ENCODE data around the gene GRPEL2. TPM values are rescaled to one million over a fixed set of nuclear protein-coding genes. Genes with fewer than 3 reads are reported as not detected.
A peak's percentile ranks its signal among the peaks of the same experiment; 100 is the strongest.

Gene GRPEL2
- polyA plus RNA-seq, 1 donor, result 17.3 TPM

- DNase-seq (ENCODE audit: low read depth), result no peak
Measured at GRCh38 chr5:149319174-149319573, 26.1 kb upstream of the GRPEL2 start.

GRCh38 chr5:149320791-149321330 lies 24.4 kb upstream of the GRPEL2 start:
- peak; percentile 43 for DNase-seq (ENCODE audit: low read depth)

- no peak for DNase-seq (ENCODE audit: low read depth)
Measured at GRCh38 chr5:149322518-149322917, 22.8 kb upstream of the GRPEL2 start.

- no peak for DNase-seq (ENCODE audit: low read depth)
Measured at GRCh38 chr5:149323210-149323609, 22.1 kb upstream of the GRPEL2 start.

- DNase-seq (ENCODE audit: low read depth), result no peak
Measured at GRCh38 chr5:149323621-149324205, 21.6 kb upstream of the GRPEL2 start.

GRCh38 chr5:149324641-149325040 lies 20.7 kb upstream of the GRPEL2 start:
- no peak for DNase-seq (ENCODE audit: low read depth)

GRCh38 chr5:149325166-149325735 lies 20.0 kb upstream of the GRPEL2 start:
- DNase-seq (ENCODE audit: low read depth), result no peak

GRCh38 chr5:149325894-149326293 lies 19.4 kb upstream of the GRPEL2 start:
- DNase-seq (ENCODE audit: low read depth), result no peak

GRCh38 chr5:149326611-149327010 lies 18.7 kb upstream of the GRPEL2 start:
- DNase-seq (ENCODE audit: low read depth), result no peak

GRCh38 chr5:149328177-149328576 lies 17.1 kb upstream of the GRPEL2 start:
- no peak for DNase-seq (ENCODE audit: low read depth)

- DNase-seq (ENCODE audit: low read depth), result no peak
Measured at GRCh38 chr5:149333711-149334443, 11.4 kb upstream of the GRPEL2 start.

GRCh38 chr5:149337736-149338135 lies 7.6 kb upstream of the GRPEL2 start:
- DNase-seq (ENCODE audit: low read depth), result no peak

- DNase-seq (ENCODE audit: low read depth), result no peak
Measured at GRCh38 chr5:149338364-149338763, 6.9 kb upstream of the GRPEL2 start.

GRCh38 chr5:149340920-149341319 lies 4.4 kb upstream of the GRPEL2 start:
- DNase-seq (ENCODE audit: low read depth), result no peak

- DNase-seq (ENCODE audit: low read depth), result no peak
Measured at GRCh38 chr5:149341876-149342275, 3.4 kb upstream of the GRPEL2 start.

GRCh38 chr5:149344151-149344550 lies 1.1 kb upstream of the GRPEL2 start:
- DNase-seq (ENCODE audit: low read depth), result no peak

- no peak for DNase-seq (ENCODE audit: low read depth)
Measured at GRCh38 chr5:149345892-149346222, 558 bp downstream of the GRPEL2 start.

GRCh38 chr5:149348518-149348917 lies 3.2 kb downstream of the GRPEL2 start:
- no peak for DNase-seq (ENCODE audit: low read depth)

- DNase-seq (ENCODE audit: low read depth), result no peak
Measured at GRCh38 chr5:149349382-149349781, 4.1 kb downstream of the GRPEL2 start.

GRCh38 chr5:149352169-149352568 lies 6.9 kb downstream of the GRPEL2 start:
- DNase-seq (ENCODE audit: low read depth), result no peak

GRCh38 chr5:149353911-149354310 lies 8.6 kb downstream of the GRPEL2 start:
- no peak for DNase-seq (ENCODE audit: low read depth)

- no peak for DNase-seq (ENCODE audit: low read depth)
Measured at GRCh38 chr5:149355688-149356087, 10.4 kb downstream of the GRPEL2 start.

- no peak for DNase-seq (ENCODE audit: low read depth)
Measured at GRCh38 chr5:149356391-149356790, 11.1 kb downstream of the GRPEL2 start.
